Naive thymus-derived CD4-positive, alpha-beta T cell (primary cell): ENCODE data around the gene QSOX2. TPM values are rescaled to one million over a fixed set of nuclear protein-coding genes. Genes with fewer than 3 reads are reported as not detected.

Experiments
- ATAC-seq: fragments of 150-1000 bp; cut with Tn5 transposase; 2 replicates; pipeline ENCODE4 v1.10.0; 2021; ENCODE audit warnings: mild to moderate bottlenecking, moderate library complexity
- CTCF ChIA-PET: fragments of 350-600 bp; sonication (Branson Sonifier 250); formaldehyde crosslinking; loops from one replicate; lab custom pipeline; 2021; ENCODE audit warnings: antibody characterized with exemption; lab: Charles Lee
- POLR2A ChIA-PET: fragments of 350-600 bp; sonication (Branson Sonifier 250); formaldehyde crosslinking; loops from one replicate; lab custom pipeline; 2021; ENCODE audit warnings: antibody characterized with exemption, inconsistent platforms; lab: Charles Lee
- DNase-seq, 9 donors: peaks; one replicate each; pipeline versions ENCODE4 v3.0.0 to v3.0.0-alpha.2; 2020 to 2022; ENCODE audit warnings: mixed read lengths in 1 of 9
- H3K27ac ChIP-seq: one replicate; pipeline ENCODE4 v1.7.0; 2013; ENCODE audit warnings: mild to moderate bottlenecking, low read depth, low read length, moderate library complexity
- H3K27me3 ChIP-seq, 2 donors: one replicate each; pipeline ENCODE4 v1.7.0; 2013; ENCODE audit warnings: low read length in 2 of 2, mild to moderate bottlenecking in 2 of 2, moderate library complexity in 2 of 2; ENCODE audit not compliant: control insufficient read depth in 2 of 2, insufficient read depth in 2 of 2
- H3K36me3 ChIP-seq, 3 experiments: 1 replicate in 2 of 3; 2 replicates in 1 of 3; pipeline ENCODE4 v1.7.0; 2013; ENCODE audit warnings: low read length in 3 of 3, mild to moderate bottlenecking in 3 of 3, moderate library complexity in 1 of 3; ENCODE audit not compliant: insufficient read depth in 3 of 3, control insufficient read depth in 2 of 3
- H3K4me1 ChIP-seq, 2 donors: one replicate each; pipeline ENCODE4 v1.7.0; 2013; ENCODE audit warnings: low read length in 2 of 2, mild to moderate bottlenecking in 2 of 2, moderate library complexity in 1 of 2; ENCODE audit not compliant: control insufficient read depth in 2 of 2, insufficient read depth in 2 of 2
- H3K4me3 ChIP-seq: 2 replicates; pipeline ENCODE4 v1.7.0; 2013; ENCODE audit warnings: mild to moderate bottlenecking, low read length
- H3K9me3 ChIP-seq, 3 experiments: 1 replicate in 2 of 3; 2 replicates in 1 of 3; pipeline ENCODE4 v1.7.0; 2013; ENCODE audit warnings: low read length in 3 of 3; ENCODE audit not compliant: control insufficient read depth in 2 of 3
- H3K27ac Mint-ChIP-seq, 9 donors: one replicate each; pipeline ENCODE4 v1.8.0; 2020 to 2022; ENCODE audit warnings: mixed read lengths in 9 of 9, mild to moderate bottlenecking in 8 of 9, moderate library complexity in 5 of 9, inconsistent platforms in 2 of 9
- H3K27me3 Mint-ChIP-seq, 5 donors: one replicate each; pipeline ENCODE4 v1.8.0; 2021 to 2022; ENCODE audit warnings: mixed read lengths in 5 of 5, mild to moderate bottlenecking in 1 of 5
- H3K36me3 Mint-ChIP-seq, 5 donors: one replicate each; pipeline ENCODE4 v1.8.0; 2020 to 2022; ENCODE audit warnings: mixed read lengths in 5 of 5, mild to moderate bottlenecking in 3 of 5, inconsistent platforms in 1 of 5
- H3K4me1 Mint-ChIP-seq, 7 donors: one replicate each; pipeline ENCODE4 v1.8.0; 2020 to 2022; ENCODE audit warnings: mixed read lengths in 7 of 7, mild to moderate bottlenecking in 3 of 7, inconsistent platforms in 1 of 7
- H3K4me3 Mint-ChIP-seq, 10 donors: one replicate each; pipeline ENCODE4 v1.8.0; 2020 to 2022; ENCODE audit warnings: mild to moderate bottlenecking in 10 of 10, mixed read lengths in 10 of 10, moderate library complexity in 6 of 10, inconsistent platforms in 2 of 10
- H3K9me3 Mint-ChIP-seq, 11 donors: one replicate each; pipeline ENCODE4 v1.8.0; 2020 to 2022; ENCODE audit warnings: mixed read lengths in 11 of 11, mild to moderate bottlenecking in 4 of 11, inconsistent platforms in 1 of 11, moderate library complexity in 1 of 11
- intact Hi-C, 2 donors: fragments of 100-400 bp; cut with micrococcal nuclease; formaldehyde crosslinking; loops; one replicate each; pipeline ENCODE4 v1.15.1; 2023
- polyA plus RNA-seq, 2 donors: library from polyadenylated mRNA; unstranded; fragments of 300-500 nt; fragmentation: Illumina TruSeq; gene quantifications; one replicate each; pipeline ENCODE4 v1.2.3, GENCODE V29; 2021
- total RNA-seq, 6 experiments: library from RNA in 5 of 6; stranded (reverse) in 5 of 6; gene quantifications; 1 replicate in 5 of 6; 2 replicates in 1 of 6; pipeline ENCODE4 v1.2.3 and lab custom pipeline; 2021 to 2026

Gene QSOX2
- total and polyA plus RNA-seq, 7 experiments from 2014 or later: 0.26 to 15.9 (median 11.9) TPM

DNA sequence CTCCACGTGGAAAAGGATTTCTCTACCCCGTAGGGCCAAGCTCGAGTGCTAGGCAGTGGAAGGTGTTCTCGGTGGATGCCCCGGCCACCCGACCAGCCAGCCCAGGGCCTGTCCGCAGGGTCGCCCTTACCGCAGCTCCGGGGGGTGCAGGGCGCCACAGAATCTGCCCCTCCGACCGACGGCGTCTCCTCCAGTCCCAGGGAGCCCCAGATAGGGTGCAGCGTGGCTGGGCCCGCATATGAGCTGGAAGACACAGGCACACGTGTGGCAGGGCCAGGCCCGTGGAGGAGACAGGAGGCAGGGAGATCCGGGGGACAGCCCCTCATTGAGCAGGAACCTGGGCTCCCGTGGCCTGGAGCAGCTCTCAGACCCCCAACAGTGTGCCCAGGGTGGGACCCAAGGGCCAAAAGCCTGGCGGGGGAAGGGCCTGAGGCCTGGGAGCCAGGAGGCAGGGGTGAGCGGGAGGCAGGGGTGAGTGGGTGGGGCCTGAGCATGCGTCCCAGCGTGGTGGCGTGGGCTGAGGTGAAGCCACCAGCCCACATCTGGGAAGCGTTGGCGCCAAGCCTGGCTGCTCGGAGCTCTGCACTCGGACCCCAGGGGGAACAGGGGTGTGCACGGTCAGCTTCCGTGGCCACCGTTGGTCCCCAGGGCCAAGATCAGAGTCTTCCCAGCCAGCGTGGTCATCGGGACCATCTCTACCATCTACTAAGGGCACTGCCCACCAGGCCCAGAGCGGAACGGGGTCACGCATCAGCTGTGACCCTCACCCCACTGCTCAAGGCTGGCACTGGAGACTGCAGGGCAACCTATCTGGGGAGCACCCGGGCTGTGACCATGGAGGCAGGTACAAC lies 36.0 kb upstream of the QSOX2 start:
- no peak overlapping the region for H3K4me3 Mint-ChIP-seq
- no peaks in the 10 kb centered on the region for H3K36me3 Mint-ChIP-seq
- peaks cover 0 to 12% (median 0%) of the 10 kb centered on the region in 5 donors for H3K27me3 Mint-ChIP-seq
- ChIA-PET CTCF (interaction anchor here (0.6 to 1.1 kb wide), 3 partner anchors 24 to 346 kb away, joined by 3 read pairs; no protein-coding TSS in a partner anchor), POLR2A (no interaction called here)
- Histone ChIP-seq H3K4me3 (no peak overlapping the region), H3K27ac (no peak overlapping the region), H3K4me1 (no peaks in the 10 kb centered on the region), H3K36me3 (no peaks in the 10 kb centered on the region), H3K27me3 (no peaks in the 10 kb centered on the region), H3K9me3 (no peaks in the 10 kb centered on the region)
- peaks cover 0 to 2% (median 0%) of the 10 kb centered on the region in 11 donors for H3K9me3 Mint-ChIP-seq
- intact Hi-C loops: loop anchor here in 1 of 2 donors (2.0 to 5.0 kb wide), 2 partner anchors 315 to 679 kb away; no protein-coding TSS in a partner anchor
- no peak overlapping the region for H3K27ac Mint-ChIP-seq
- H3K4me1 Mint-ChIP-seq: peaks cover 0 to 7% (median 0%) of the 10 kb centered on the region in 7 donors
- no peak for ATAC-seq
- DNase-seq: no peak

DNA sequence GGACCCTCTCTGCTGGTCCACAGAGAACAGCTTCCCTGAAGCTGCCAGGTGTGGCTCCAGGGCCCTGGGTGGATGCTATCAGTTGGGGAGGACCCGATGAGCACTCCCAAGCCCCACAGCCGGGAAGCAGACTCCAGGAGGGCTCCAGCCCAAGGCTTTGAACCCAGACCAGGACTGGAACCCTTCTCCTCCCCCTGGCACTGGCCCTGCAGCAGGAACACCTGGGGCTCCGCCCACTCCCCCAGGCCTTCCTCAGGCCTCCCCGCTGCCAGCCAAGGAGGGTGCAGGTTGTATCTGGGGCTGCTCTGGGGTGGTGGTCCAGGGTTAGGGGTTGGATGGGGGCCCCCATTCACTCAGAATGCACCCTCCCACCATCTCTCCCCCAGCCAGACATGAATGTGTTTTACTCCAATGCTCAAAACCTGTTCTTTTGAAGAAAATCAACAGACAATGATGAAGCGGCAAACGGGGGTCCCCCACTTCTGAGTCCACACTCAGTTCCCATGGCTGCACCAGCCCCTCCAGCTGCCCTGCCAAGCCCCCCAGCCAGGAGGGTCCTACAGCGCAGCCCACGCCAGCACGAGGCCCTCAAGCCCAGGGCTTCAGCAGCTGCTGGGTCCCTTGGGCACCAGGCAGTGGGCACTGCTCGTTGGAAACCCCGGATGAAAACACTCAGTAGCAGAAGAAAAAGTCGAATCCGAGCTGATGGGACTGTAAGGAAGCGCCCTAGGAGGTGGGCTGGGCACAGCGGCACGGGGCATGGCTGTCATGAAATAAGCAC lies 35.1 kb upstream of the QSOX2 start:
- H3K36me3 Mint-ChIP-seq: no peaks in the 10 kb centered on the region
- H3K9me3 Mint-ChIP-seq: no peaks in the 10 kb centered on the region
- intact Hi-C loops: loop anchor here in 1 of 2 donors (5.0 kb wide), 1 partner anchor 678 kb away; no protein-coding TSS in a partner anchor
- Histone ChIP-seq H3K27ac (no peak overlapping the region), H3K27me3 (peaks cover 0 to 2% of the 10 kb centered on the region in 2 donors), H3K4me3 (no peak overlapping the region), H3K36me3 (no peaks in the 10 kb centered on the region), H3K4me1 (no peaks in the 10 kb centered on the region), H3K9me3 (no peaks in the 10 kb centered on the region)
- peaks cover 0 to 7% (median 0%) of the 10 kb centered on the region in 7 donors for H3K4me1 Mint-ChIP-seq
- no peak for ATAC-seq
- ChIA-PET POLR2A (no interaction called here), CTCF (interaction anchor here (0.6 kb wide), 1 partner anchor 345 kb away, joined by 3 read pairs; no protein-coding TSS in a partner anchor)
- H3K27ac Mint-ChIP-seq: no peak overlapping the region
- DNase-seq: no peak
- no peak overlapping the region for H3K4me3 Mint-ChIP-seq
- peaks cover 0 to 12% (median 0%) of the 10 kb centered on the region in 5 donors for H3K27me3 Mint-ChIP-seq

DNA sequence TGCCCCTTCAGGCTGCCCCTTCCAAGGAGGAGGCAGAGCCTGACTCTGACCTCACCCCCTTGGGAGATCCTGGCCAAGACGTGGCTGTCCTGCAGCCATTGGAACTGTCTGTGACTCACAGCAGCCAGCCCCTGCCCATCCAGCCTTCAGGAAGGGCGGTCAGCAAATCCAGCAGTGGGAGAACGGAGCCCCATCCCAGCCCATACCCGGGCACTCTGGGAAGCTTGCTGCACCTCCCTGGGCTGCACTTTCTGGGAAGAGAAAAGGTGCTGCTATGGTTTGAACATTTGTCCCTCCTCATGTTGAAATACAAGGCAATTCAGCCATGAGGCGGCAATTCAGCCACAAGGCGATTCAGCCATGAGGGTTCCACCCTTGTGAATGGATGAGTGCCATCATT lies 33.9 kb upstream of the QSOX2 start:
- CTCF ChIA-PET: interaction anchor here (0.7 to 1.3 kb wide), 2 partner anchors 11 kb away, joined by 3 to 4 read pairs; no protein-coding TSS in a partner anchor
- Histone ChIP-seq H3K4me1 (no peaks in the 10 kb centered on the region), H3K27ac (no peak overlapping the region), H3K27me3 (peaks cover 0 to 2% of the 10 kb centered on the region in 2 donors), H3K9me3 (no peaks in the 10 kb centered on the region), H3K4me3 (no peak overlapping the region), H3K36me3 (no peaks in the 10 kb centered on the region)
- intact Hi-C loops: no loop called here
- H3K9me3 Mint-ChIP-seq: no peaks in the 10 kb centered on the region
- peaks cover 0 to 12% (median 0%) of the 10 kb centered on the region in 5 donors for H3K27me3 Mint-ChIP-seq
- no peaks in the 10 kb centered on the region for H3K36me3 Mint-ChIP-seq
- POLR2A ChIA-PET: no interaction called here
- DNase-seq (no peak), ATAC-seq (no peak)
- no peak overlapping the region for H3K27ac Mint-ChIP-seq
- H3K4me3 Mint-ChIP-seq: no peak overlapping the region
- peaks cover 0 to 7% (median 0%) of the 10 kb centered on the region in 7 donors for H3K4me1 Mint-ChIP-seq

DNA sequence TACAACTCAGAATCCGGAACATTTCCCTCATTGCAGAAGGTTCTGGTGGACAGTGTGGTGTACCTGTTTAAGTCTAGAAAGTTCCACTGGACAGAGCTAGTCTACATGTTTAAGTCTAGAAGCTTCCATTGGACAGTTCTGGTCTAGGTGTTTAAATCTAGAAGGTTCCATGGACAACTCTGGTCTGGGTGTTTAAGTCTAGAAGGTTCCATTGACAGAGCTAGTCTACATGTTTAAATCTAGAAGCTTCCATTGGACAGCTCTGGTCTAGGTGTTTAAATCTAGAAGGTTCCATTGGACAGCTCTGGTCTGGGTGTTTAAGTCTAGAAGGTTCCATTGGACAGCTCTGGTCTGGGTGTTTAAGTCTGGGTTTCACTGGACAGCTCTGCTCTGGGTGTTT lies 33.3 kb upstream of the QSOX2 start:
- H3K27me3 Mint-ChIP-seq: peaks cover 0 to 12% (median 0%) of the 10 kb centered on the region in 5 donors
- Histone ChIP-seq H3K27ac (no peak overlapping the region), H3K4me3 (no peak overlapping the region), H3K4me1 (no peaks in the 10 kb centered on the region), H3K36me3 (no peaks in the 10 kb centered on the region), H3K27me3 (peaks cover 0 to 2% of the 10 kb centered on the region in 2 donors), H3K9me3 (no peaks in the 10 kb centered on the region)
- peaks cover 0 to 7% (median 0%) of the 10 kb centered on the region in 7 donors for H3K4me1 Mint-ChIP-seq
- no peak for DNase-seq
- no peaks in the 10 kb centered on the region for H3K9me3 Mint-ChIP-seq
- intact Hi-C loops: no loop called here
- ATAC-seq: no peak
- POLR2A ChIA-PET: no interaction called here
- no peak overlapping the region for H3K27ac Mint-ChIP-seq
- CTCF ChIA-PET: interaction anchor here (0.7 to 1.3 kb wide), 2 partner anchors 10 to 12 kb away, joined by 3 to 4 read pairs; no protein-coding TSS in a partner anchor
- H3K36me3 Mint-ChIP-seq: no peaks in the 10 kb centered on the region
- H3K4me3 Mint-ChIP-seq: no peak overlapping the region

DNA sequence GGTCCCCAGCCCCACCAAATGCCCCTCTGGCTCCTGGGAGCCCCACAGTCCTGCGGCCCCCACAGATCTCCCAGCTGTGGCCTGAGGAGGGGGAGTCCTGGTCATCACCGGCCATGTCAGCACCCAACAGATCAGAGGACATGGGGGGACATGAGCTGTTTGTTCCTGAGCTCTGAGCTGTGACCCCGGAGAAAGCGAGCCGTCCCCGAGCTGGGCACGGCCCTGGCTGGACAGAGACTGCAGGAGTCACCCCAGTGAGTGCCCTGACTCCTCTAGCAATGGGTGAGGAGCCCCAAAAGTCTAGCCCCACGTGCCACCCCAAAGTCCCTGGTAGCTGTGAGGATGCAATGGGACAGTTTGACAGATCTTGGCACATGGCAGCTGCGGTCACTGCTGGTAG lies 32.6 kb upstream of the QSOX2 start:
- no peak for ATAC-seq
- H3K4me1 Mint-ChIP-seq: peaks cover 0 to 4% (median 0%) of the 10 kb centered on the region in 7 donors
- H3K27ac Mint-ChIP-seq: no peak overlapping the region
- Histone ChIP-seq H3K27ac (no peak overlapping the region), H3K4me3 (no peak overlapping the region), H3K36me3 (no peaks in the 10 kb centered on the region), H3K9me3 (no peaks in the 10 kb centered on the region), H3K27me3 (peaks cover 0 to 2% of the 10 kb centered on the region in 2 donors), H3K4me1 (no peaks in the 10 kb centered on the region)
- intact Hi-C loops: no loop called here
- DNase-seq: no peak
- ChIA-PET POLR2A (no interaction called here), CTCF (interaction anchor here (1.3 kb wide), 1 partner anchor 10 kb away, joined by 4 read pairs; no protein-coding TSS in a partner anchor)
- H3K9me3 Mint-ChIP-seq: no peaks in the 10 kb centered on the region
- H3K27me3 Mint-ChIP-seq: peaks cover 0 to 7% (median 0%) of the 10 kb centered on the region in 5 donors
- H3K4me3 Mint-ChIP-seq: no peak overlapping the region
- no peaks in the 10 kb centered on the region for H3K36me3 Mint-ChIP-seq

DNA sequence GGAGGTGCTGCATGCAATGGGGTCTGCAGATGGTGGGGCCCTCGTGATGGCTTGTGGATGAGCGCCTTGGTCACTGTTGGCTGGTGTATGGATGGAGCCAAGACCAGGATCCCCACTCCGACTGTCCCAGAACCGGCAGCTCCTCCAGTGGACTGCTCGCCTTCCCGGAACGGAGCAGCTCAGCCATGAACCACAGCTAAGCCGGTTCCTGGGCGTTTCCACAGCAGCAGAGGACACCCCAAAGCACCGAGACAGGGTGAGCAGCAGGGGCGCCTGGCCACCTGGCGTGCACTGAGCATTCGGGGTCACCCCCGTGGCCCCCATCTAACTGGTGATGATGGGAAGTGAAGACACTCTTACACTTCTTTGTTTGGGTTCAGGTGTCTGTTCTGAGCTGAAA lies 32.1 kb upstream of the QSOX2 start:
- ChIA-PET POLR2A (no interaction called here), CTCF (no interaction called here)
- Histone ChIP-seq H3K4me3 (no peak overlapping the region), H3K36me3 (no peaks in the 10 kb centered on the region), H3K27me3 (peaks cover 0 to 2% of the 10 kb centered on the region in 2 donors), H3K4me1 (no peaks in the 10 kb centered on the region), H3K9me3 (no peaks in the 10 kb centered on the region), H3K27ac (no peak overlapping the region)
- no peak overlapping the region for H3K4me3 Mint-ChIP-seq
- ATAC-seq (no peak), DNase-seq (no peak)
- H3K4me1 Mint-ChIP-seq: peaks cover 0 to 4% (median 0%) of the 10 kb centered on the region in 7 donors
- intact Hi-C loops: no loop called here
- H3K36me3 Mint-ChIP-seq: no peaks in the 10 kb centered on the region
- no peaks in the 10 kb centered on the region for H3K9me3 Mint-ChIP-seq
- peaks cover 0 to 7% (median 0%) of the 10 kb centered on the region in 5 donors for H3K27me3 Mint-ChIP-seq
- H3K27ac Mint-ChIP-seq: no peak overlapping the region
